GM12878 (cell line): ENCODE data around the gene TEDC1. TPM values are rescaled to one million over a fixed set of nuclear protein-coding genes. Genes with fewer than 3 reads are reported as not detected.

Experiments used
- ATAC-seq: fragments of 200-7000 bp; cut with Tn5 transposase; 3 replicates; pipeline ENCODE4 v1.9.1; 2020; ENCODE audit warnings: mild to moderate bottlenecking, moderate library complexity
- BruUV-seq: library from RNA; stranded (reverse); fragments of 400-500 nt; replicated peaks from 2 replicates; lab custom pipeline; 2021; lab: Mats Ljungman, UMichigan
- CTCF ChIA-PET: fragments of 300-600 bp; sonication (Branson Sonifier 250); formaldehyde crosslinking; extraction: SDS; loops from one replicate; lab custom pipeline; 2021; ENCODE audit warnings: inconsistent platforms; lab: Yijun Ruan, JAX
- POLR2A ChIA-PET: fragments of 350-600 bp; formaldehyde crosslinking; extraction: SDS; loops from one replicate; lab custom pipeline; 2021; ENCODE audit warnings: inconsistent platforms; lab: Charles Lee
- RAD21 ChIA-PET: fragments of 300-600 bp; sonication (Branson Sonifier 250); formaldehyde crosslinking; loops from one replicate; lab custom pipeline; 2023; ENCODE audit warnings: antibody characterized with exemption; ENCODE audit not compliant: unreplicated experiment; lab: Charles Lee
- SMC1A ChIA-PET: fragments of 300-600 bp; sonication (Branson Sonifier 250); formaldehyde crosslinking; loops from one replicate; lab custom pipeline; 2023; ENCODE audit not compliant: unreplicated experiment, uncharacterized antibody; lab: Charles Lee
- DNase-seq: peaks from one replicate; pipeline ENCODE4 v3.0.0-alpha.2; 2011; ENCODE audit warnings: low read depth, low spot score
- FAIRE-seq: peaks from 3 replicates; lab custom pipeline; 2011; peaks lifted over from hg19 to GRCh38; lab: Jason Lieb, UNC
- H2AFZ ChIP-seq: 2 replicates; pipeline ENCODE4 v1.6.0; 2011; ENCODE audit warnings: low read depth, low read length, control low read depth; ENCODE audit not compliant: control insufficient read depth
- H3K27ac ChIP-seq: 2 replicates; pipeline ENCODE4 v1.5.1; 2011; ENCODE audit warnings: control low read depth; ENCODE audit not compliant: control insufficient read depth, insufficient read depth
- H3K27me3 ChIP-seq, 2 experiments: replicated peaks in 1 of 2; 2 replicates each; pipeline versions ENCODE4 v1.6.0 to v1.6.1; 2011; ENCODE audit warnings: low read length in 1 of 2; ENCODE audit not compliant: control insufficient read depth in 2 of 2, insufficient read depth in 2 of 2
- H3K36me3 ChIP-seq, 2 experiments: 2 replicates each; pipeline ENCODE4 v1.5.1; 2011; ENCODE audit warnings: low read length in 1 of 2; ENCODE audit not compliant: control insufficient read depth in 2 of 2, insufficient read depth in 2 of 2
- H3K4me1 ChIP-seq: 2 replicates; pipeline ENCODE4 v1.6.1; 2011; ENCODE audit warnings: mild to moderate bottlenecking, low read length, moderate library complexity, mixed read lengths; ENCODE audit not compliant: control insufficient read depth, insufficient read depth
- H3K4me2 ChIP-seq: 2 replicates; pipeline ENCODE4 v1.6.0; 2011; ENCODE audit warnings: control low read depth; ENCODE audit not compliant: control insufficient read depth, insufficient read depth
- H3K4me3 ChIP-seq: fragments of 200-600 bp; sonication (generic); 2 replicates; pipeline ENCODE4 v1.5.1; 2016
- H3K79me2 ChIP-seq: 2 replicates; pipeline ENCODE4 v1.6.0; 2011; ENCODE audit warnings: low read length; ENCODE audit not compliant: control insufficient read depth, insufficient read depth
- H3K9ac ChIP-seq: 2 replicates; pipeline ENCODE4 v1.8.0; 2011; ENCODE audit warnings: low read length, control low read depth, mixed read lengths; ENCODE audit not compliant: control insufficient read depth, insufficient read depth
- H3K9me3 ChIP-seq: replicated peaks from 3 replicates; pipeline ENCODE4 v1.5.1; 2011; ENCODE audit warnings: mild to moderate bottlenecking, low read length; ENCODE audit not compliant: control insufficient read depth, insufficient read depth
- H4K20me1 ChIP-seq: 2 replicates; pipeline ENCODE4 v1.6.0; 2011; ENCODE audit not compliant: control insufficient read depth, insufficient read depth
- BACH1 ChIP-seq: fragments of 450-650 bp; IDR thresholded peaks from 2 replicates; pipeline ENCODE4 v1.6.1; 2017; ENCODE audit warnings: mild to moderate bottlenecking, borderline replicate concordance
- CHD1 ChIP-seq: IDR thresholded peaks from 2 replicates; pipeline ENCODE4 v1.6.1; 2012; ENCODE audit warnings: low read depth, low read length, improper control_type of control experiment
- CHD4 ChIP-seq: fragments of 200-600 bp; sonication (generic); IDR thresholded peaks from 2 replicates; pipeline ENCODE4 v1.6.1; 2016; ENCODE audit warnings: mild to moderate bottlenecking
- CTCF ChIP-seq, 3 experiments: IDR thresholded peaks in 2 of 3; conservative IDR thresholded peaks in 1 of 3; 2 replicates each; pipeline ENCODE4 v1.5.1; 2011; ENCODE audit warnings: low read depth in 3 of 3, low read length in 3 of 3, mild to moderate bottlenecking in 3 of 3, control low read depth in 2 of 3, moderate library complexity in 2 of 3, inconsistent platforms in 1 of 3, mixed read lengths in 1 of 3; ENCODE audit not compliant: control insufficient read depth in 2 of 3, insufficient read depth in 1 of 3; ENCODE audit errors: extremely low read depth in 1 of 3
- EED ChIP-seq: sonication (generic); IDR thresholded peaks from 2 replicates; pipeline ENCODE4 v1.6.1; 2016; ENCODE audit warnings: antibody characterized with exemption, low read depth
- FOXK2 ChIP-seq: fragments of 450-650 bp; IDR thresholded peaks from 2 replicates; pipeline ENCODE4 v1.6.1; 2017; ENCODE audit warnings: mild to moderate bottlenecking, moderate library complexity
- GATAD2B ChIP-seq: fragments of 450-650 bp; conservative IDR thresholded peaks from 2 replicates; pipeline ENCODE4 v1.6.1; 2017; ENCODE audit warnings: low read depth, mild to moderate bottlenecking, moderate library complexity
- HDAC6 ChIP-seq: fragments of 200-600 bp; sonication (generic); IDR thresholded peaks from one replicate; pipeline ENCODE4 v1.8.0; 2017; ENCODE audit warnings: antibody characterized with exemption; ENCODE audit not compliant: unreplicated experiment
- LARP7 ChIP-seq: fragments of 450-650 bp; IDR thresholded peaks from 2 replicates; pipeline ENCODE4 v1.6.1; 2017; ENCODE audit warnings: mild to moderate bottlenecking
- MTA2 ChIP-seq: fragments of 450-650 bp; IDR thresholded peaks from 2 replicates; pipeline ENCODE4 v1.6.1; 2016; ENCODE audit warnings: low read depth, mild to moderate bottlenecking, moderate library complexity
- NBN ChIP-seq: fragments of 450-650 bp; IDR thresholded peaks from 2 replicates; pipeline ENCODE4 v1.6.1; 2016
- PML ChIP-seq: IDR thresholded peaks from 2 replicates; pipeline ENCODE4 v1.6.1; 2012; ENCODE audit warnings: low read length, inconsistent platforms
- POLR2AphosphoS2 ChIP-seq: IDR thresholded peaks from 2 replicates; pipeline ENCODE4 v1.6.1; 2011; ENCODE audit warnings: low read depth, mild to moderate bottlenecking, low read length, improper control_type of control experiment, moderate library complexity
- RB1 ChIP-seq: fragments of 450-650 bp; formaldehyde crosslinking; IDR thresholded peaks from 2 replicates; pipeline ENCODE4 v1.6.1; 2017; ENCODE audit warnings: mild to moderate bottlenecking, borderline replicate concordance
- RUNX3 ChIP-seq: IDR thresholded peaks from 2 replicates; pipeline ENCODE4 v1.6.1; 2012; ENCODE audit warnings: low read length, inconsistent platforms
- SKIL ChIP-seq: fragments of 450-650 bp; IDR thresholded peaks from 2 replicates; pipeline ENCODE4 v1.6.1; 2017; ENCODE audit warnings: mild to moderate bottlenecking, low read depth, inconsistent platforms; ENCODE audit not compliant: poor library complexity, severe bottlenecking
- SMARCA5 ChIP-seq: fragments of 450-650 bp; IDR thresholded peaks from 2 replicates; pipeline ENCODE4 v1.6.1; 2017; ENCODE audit warnings: mild to moderate bottlenecking
- SUPT20H ChIP-seq: IDR thresholded peaks from 2 replicates; pipeline ENCODE4 v1.6.1; 2011; ENCODE audit warnings: low read depth, mild to moderate bottlenecking, low read length, moderate library complexity, borderline replicate concordance; ENCODE audit not compliant: control insufficient read depth
- ZZZ3 ChIP-seq: IDR thresholded peaks from 2 replicates; pipeline ENCODE4 v1.6.1; 2011; ENCODE audit warnings: low read depth; ENCODE audit not compliant: control insufficient read depth, insufficient read length
- WGBS: methylation state at CpG from one replicate; pipeline ENCODE4 v1.1.6; 2016; ENCODE audit warnings: low lambda C conversion rate; ENCODE audit not compliant: insufficient replicate concordance, insufficient coverage; ENCODE audit errors: missing lambda C conversion rate; 5-methylcytosine and 5-hydroxymethylcytosine counted together
- in situ Hi-C: fragments of 300-500 bp; cut with MboI; formaldehyde crosslinking; loops from 9 replicates; pipeline ENCODE4 v1.14.3; 2018; ENCODE audit warnings: mixed read lengths
- intact Hi-C: fragments of 100-400 bp; cut with micrococcal nuclease; formaldehyde crosslinking; loops from one replicate; pipeline ENCODE4 v1.14.2; 2022; ENCODE audit not compliant: unreplicated experiment
- polyA plus RNA-seq, 11 experiments: library from polyadenylated mRNA; depleted of rRNA in 4 of 11; unstranded in 6 of 11; stranded (reverse) in 5 of 11; fragments of >200 nt; fragmentation: Nextera tagmentation in 4 of 11; fragmentation: Illumina TruSeq in 1 of 11; extraction: Ambion mirVana in 4 of 11; extraction: Trizol in 1 of 11; gene quantifications; 1 replicate in 1 of 11; 2 replicates in 10 of 11; pipeline versions ENCODE4 v1.2.1 to v1.2.3, GENCODE V29; 2011 to 2016; ENCODE audit warnings: inconsistent platforms in 2 of 11, missing spikeins in 2 of 11, low read depth in 1 of 11
- total RNA-seq, 4 experiments: library from RNA; depleted of rRNA in 3 of 4; stranded (reverse); fragments of >200 nt in 3 of 4; fragmentation: Illumina TruSeq in 1 of 4; extraction: Trizol in 1 of 4; gene quantifications; 2 replicates each; pipeline versions ENCODE4 v1.2.1 to v1.2.3, GENCODE V29; 2013 to 2021

Gene TEDC1
- total and polyA plus RNA-seq, 10 of the 15 experiments (the other 5 are each of a cell fraction or from before 2014, with no cell fraction given): 0.19 to 34.2 (median 14.5) TPM

- H2AFZ ChIP-seq: no peak overlapping the region
- no peak overlapping the region for H3K9ac ChIP-seq
- FAIRE-seq (no peak), DNase-seq (no peak), ATAC-seq (no peak)
- intact Hi-C loops: no loop called here
- H3K4me1 ChIP-seq: no peaks in the 10 kb centered on the region
- RAD21 ChIA-PET: no interaction called here
- POLR2A ChIA-PET: interaction anchor here (0.6 to 0.7 kb wide), 2 partner anchors 55 to 315 kb away, joined by 5 to 7 read pairs; no protein-coding TSS in a partner anchor
- SMC1A ChIA-PET: interaction anchor here (0.6 kb wide), 1 partner anchor 146 kb away, joined by 3 read pairs; no protein-coding TSS in a partner anchor
- in situ Hi-C loops: loop anchor here (5.0 kb wide), 1 partner anchor 63 kb away; no protein-coding TSS in a partner anchor
- 51% methylated on average over 14 of the region's 14 CpGs for WGBS
- no peak overlapping the region for H3K4me2 ChIP-seq
- H3K79me2 ChIP-seq: no peaks in the 10 kb centered on the region
- H3K27me3 ChIP-seq: peaks cover 0 to 3% of the 10 kb centered on the region in 2 experiments; a peak in 1 of 4 replicates
- no peaks in the 10 kb centered on the region for H4K20me1 ChIP-seq
- no peak overlapping the region for H3K4me3 ChIP-seq
- TF ChIP-seq SMARCA5: no peak
- TF ChIP-seq EED: no peak
- TF ChIP-seq MTA2: no peak
- no peak for TF ChIP-seq GATAD2B
- no peak for TF ChIP-seq LARP7
- TF ChIP-seq BACH1: no peak
- TF ChIP-seq CHD4: no peak
- TF ChIP-seq ZZZ3: no peak
- no peak for TF ChIP-seq SUPT20H
- no peak for TF ChIP-seq HDAC6
- TF ChIP-seq FOXK2: no peak
- no peak for TF ChIP-seq CTCF (IDR thresholded peaks at IDR 0.05 in 2 of 3, conservative IDR thresholded peaks at IDR 0.05 in 1 of 3; ENCODE audit: control insufficient read depth in 2 of 3, extremely low read depth in 1 of 3, insufficient read depth in 1 of 3, low read depth in 3 of 3, low read length in 3 of 3)
- TF ChIP-seq PML: no peak
- TF ChIP-seq NBN: no peak
- no peak for TF ChIP-seq RUNX3
- TF ChIP-seq CHD1: no peak
- TF ChIP-seq POLR2AphosphoS2: no peak
- no peak for TF ChIP-seq SKIL
- no peak for TF ChIP-seq RB1
- CTCF ChIA-PET: interaction anchor here (1.4 kb wide), 1 partner anchor 9 kb away, joined by 4 read pairs; no protein-coding TSS in a partner anchor
- H3K36me3 ChIP-seq: no peaks in the 10 kb centered on the region
- H3K9me3 ChIP-seq: no peaks in the 10 kb centered on the region; the same call in 2 of the 3 replicates
- no TSS peak for BruUV-seq
- H3K27ac ChIP-seq: no peak overlapping the region
Observed at GRCh38 chr14:105519946-105520698, 29.1 kb downstream of the TEDC1 start.
